Heart left ventricle (tissue), 13 donors: ENCODE data around the gene SEC14L2.

Source experiments
- POLR2A ChIP-seq, 2 donors: fragments of 450-650 bp; IDR thresholded peaks; one replicate each; pipeline ENCODE4 v1.6.1; 2017; ENCODE audit warnings: antibody characterized with exemption in 2 of 2, mild to moderate bottlenecking in 2 of 2, moderate library complexity in 2 of 2
- TF ChIP-seq, protein P1 (sequence below), 12 donors: fragments of 200-600 bp; sonication (generic) in 4 of 12; IDR thresholded peaks; one replicate each; pipeline versions ENCODE4 v1.5.0 to v1.8.0; 2018 to 2022; ENCODE audit warnings: antibody characterized with exemption in 12 of 12, mild to moderate bottlenecking in 5 of 12
- donor health status: ischemic (EF 13 %, LVEDD 7.1; RV severe dilation, severe dysfunction).
- donor health status: DM: no; HTN: yes; CAD: no.
- donor health status: DM: no; HTN: no; CAD: no.
- donor health status: ischemic (EF 25% LVEDD 6.9; RV normal size, moderate dysfunction).
- donor health status: ischemic (EF 25% LVEDD 5.7; RV mildly dilated, moderate dysfunction).
- donor health status: ischemic (EF 35%, LVEDD 5.7; RV mildly dilated, moderate dysfunction).
- donor health status: nonischemic (EF 11% LVEDD 7.7; RV severe dilation, severe dysfunction).
- donor health status: DM: yes; HTN: yes; CAD: no.
- donor health status: PGD.
- donor health status: ischemic (EF 29% LVEDD 5.4; RV normal size, mild dysfunction).
- donor health status: nonischemic (EF 23%, LVEDD 6.1; RV moderate dilation, normal function).

DNA sequence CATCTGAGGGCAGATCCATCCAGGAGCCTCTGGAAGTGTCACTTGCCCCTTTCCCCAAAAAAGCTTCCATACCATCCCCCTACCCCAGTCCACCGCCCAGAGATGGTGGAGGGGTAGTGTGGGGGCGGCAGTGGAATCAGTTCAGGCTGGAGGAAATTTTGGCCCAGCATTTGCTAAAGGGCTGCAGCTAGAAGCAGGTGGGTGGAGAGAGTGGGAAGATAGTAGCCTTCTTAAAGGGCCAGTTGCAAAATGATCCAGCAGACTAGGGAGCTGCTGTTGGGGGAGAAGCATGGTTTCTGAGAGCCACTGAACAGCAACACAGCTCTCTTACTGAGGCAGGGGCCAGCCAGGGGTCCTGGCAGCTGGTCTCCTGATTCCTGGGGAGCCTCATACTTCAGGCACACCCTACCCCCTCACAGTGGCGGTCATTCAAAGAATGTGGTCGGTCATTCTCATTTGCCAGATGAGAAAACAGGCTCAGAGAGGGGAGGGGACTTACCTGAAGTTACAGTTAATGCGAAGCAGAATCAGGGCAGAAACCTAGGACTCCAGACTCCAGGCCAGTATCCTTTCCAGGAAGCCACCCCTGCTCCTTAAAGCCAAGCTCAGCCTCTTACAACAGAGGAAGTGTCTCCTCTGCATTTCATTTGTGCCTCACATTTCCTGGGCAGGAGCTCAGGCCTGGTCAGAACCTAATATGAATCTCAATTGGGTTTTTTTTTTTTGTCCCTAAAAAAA lies 5.4 kb downstream of the SEC14L2 start:
- TF ChIP-seq POLR2A (IDR thresholded peaks at IDR 0.05) = no peak
- TF ChIP-seq, protein P1, sequence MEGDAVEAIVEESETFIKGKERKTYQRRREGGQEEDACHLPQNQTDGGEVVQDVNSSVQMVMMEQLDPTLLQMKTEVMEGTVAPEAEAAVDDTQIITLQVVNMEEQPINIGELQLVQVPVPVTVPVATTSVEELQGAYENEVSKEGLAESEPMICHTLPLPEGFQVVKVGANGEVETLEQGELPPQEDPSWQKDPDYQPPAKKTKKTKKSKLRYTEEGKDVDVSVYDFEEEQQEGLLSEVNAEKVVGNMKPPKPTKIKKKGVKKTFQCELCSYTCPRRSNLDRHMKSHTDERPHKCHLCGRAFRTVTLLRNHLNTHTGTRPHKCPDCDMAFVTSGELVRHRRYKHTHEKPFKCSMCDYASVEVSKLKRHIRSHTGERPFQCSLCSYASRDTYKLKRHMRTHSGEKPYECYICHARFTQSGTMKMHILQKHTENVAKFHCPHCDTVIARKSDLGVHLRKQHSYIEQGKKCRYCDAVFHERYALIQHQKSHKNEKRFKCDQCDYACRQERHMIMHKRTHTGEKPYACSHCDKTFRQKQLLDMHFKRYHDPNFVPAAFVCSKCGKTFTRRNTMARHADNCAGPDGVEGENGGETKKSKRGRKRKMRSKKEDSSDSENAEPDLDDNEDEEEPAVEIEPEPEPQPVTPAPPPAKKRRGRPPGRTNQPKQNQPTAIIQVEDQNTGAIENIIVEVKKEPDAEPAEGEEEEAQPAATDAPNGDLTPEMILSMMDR (IDR thresholded peaks at IDR 0.05) = no peak
